H1 (cell line): ENCODE results near the gene ZNF366. TPM values are rescaled to one million over a fixed set of nuclear protein-coding genes. Genes with fewer than 3 reads are reported as not detected.

Experiments used
- CTCF ChIA-PET: fragments of 300-600 bp; sonication (Branson Sonifier 250); formaldehyde crosslinking; loops from one replicate; lab custom pipeline; 2021; ENCODE audit not compliant: partially characterized antibody; lab: Charles Lee
- POLR2A ChIA-PET: fragments of 300-600 bp; sonication (Branson Sonifier 250); formaldehyde crosslinking; loops from one replicate; lab custom pipeline; 2021; ENCODE audit warnings: inconsistent platforms; ENCODE audit not compliant: partially characterized antibody; lab: Charles Lee
- DNase-seq, 2 experiments: peaks; one replicate each; pipeline versions ENCODE4 v3.0.0 to v3.0.0-alpha.2; 2010 to 2022; ENCODE audit warnings: low spot score in 2 of 2, low read depth in 1 of 2, mixed read lengths in 1 of 2
- FAIRE-seq: peaks from 2 replicates; lab custom pipeline; 2011; peaks lifted over from hg19 to GRCh38; lab: Jason Lieb, UNC
- H2AFZ ChIP-seq: 2 replicates; pipeline ENCODE4 v1.8.1; 2012; ENCODE audit warnings: low read length, inconsistent platforms
- H2AK5ac ChIP-seq: 2 replicates; pipeline ENCODE4 v1.6.1; 2013; ENCODE audit warnings: low read depth, low read length
- H2BK120ac ChIP-seq: replicated peaks from 2 replicates; pipeline ENCODE3; 2013; ENCODE audit warnings: low read depth, low read length, inconsistent platforms
- H2BK12ac ChIP-seq: 2 replicates; pipeline ENCODE4 v1.6.1; 2013; ENCODE audit warnings: low read depth, low read length
- H2BK15ac ChIP-seq: 2 replicates; pipeline ENCODE4 v1.6.1; 2013; ENCODE audit warnings: low read length
- H2BK20ac ChIP-seq: 2 replicates; pipeline ENCODE4 v1.6.1; 2013; ENCODE audit warnings: low read length
- H2BK5ac ChIP-seq: 2 replicates; pipeline ENCODE4 v1.6.1; 2013; ENCODE audit warnings: low read depth, low read length
- H3K14ac ChIP-seq: 2 replicates; pipeline ENCODE4 v1.6.1; 2013; ENCODE audit warnings: inconsistent platforms; ENCODE audit not compliant: insufficient read length
- H3K18ac ChIP-seq: 2 replicates; pipeline ENCODE4 v1.6.1; 2013; ENCODE audit warnings: low read length; ENCODE audit errors: extremely low read depth
- H3K23ac ChIP-seq: 2 replicates; pipeline ENCODE4 v1.6.1; 2013; ENCODE audit warnings: inconsistent platforms; ENCODE audit not compliant: insufficient read length
- H3K23me2 ChIP-seq: 2 replicates; pipeline ENCODE4 v1.6.1; 2013; ENCODE audit warnings: low read depth, low read length
- H3K27ac ChIP-seq: 2 replicates; pipeline ENCODE4 v1.6.1; 2011; ENCODE audit warnings: low read depth, low read length, inconsistent platforms
- H3K27me3 ChIP-seq, 4 experiments: replicated peaks in 1 of 4; 1 replicate in 1 of 4; 2 replicates in 3 of 4; pipeline versions ENCODE4 v1.6.1 to v1.8.1; 2011 to 2013; ENCODE audit warnings: low read length in 3 of 4, mild to moderate bottlenecking in 3 of 4, inconsistent platforms in 2 of 4, mixed read lengths in 2 of 4, moderate library complexity in 1 of 4; ENCODE audit not compliant: control insufficient read depth in 3 of 4, insufficient read depth in 3 of 4; ENCODE audit errors: extremely low read depth in 1 of 4
- H3K36me3 ChIP-seq, 4 experiments: 2 replicates each; pipeline versions ENCODE4 v1.6.1 to v1.8.1; 2011 to 2013; ENCODE audit warnings: mild to moderate bottlenecking in 4 of 4, low read length in 3 of 4, moderate library complexity in 2 of 4, control low read depth in 1 of 4, inconsistent platforms in 1 of 4; ENCODE audit not compliant: insufficient read depth in 4 of 4, control insufficient read depth in 2 of 4
- H3K4ac ChIP-seq: replicated peaks from 2 replicates; pipeline ENCODE3; 2013; ENCODE audit warnings: low read length, low read depth, mixed read lengths, inconsistent platforms; ENCODE audit not compliant: insufficient read length
- H3K4me1 ChIP-seq, 4 experiments: replicated peaks in 1 of 4; 1 replicate in 1 of 4; 2 replicates in 3 of 4; pipeline versions ENCODE4 v1.6.1 to v1.8.1; 2011 to 2013; ENCODE audit warnings: low read length in 3 of 4, inconsistent platforms in 2 of 4, mixed read lengths in 1 of 4; ENCODE audit not compliant: insufficient read depth in 4 of 4, control insufficient read depth in 3 of 4
- H3K4me2 ChIP-seq, 2 experiments: 2 replicates each; pipeline versions ENCODE4 v1.6.1 to v1.8.1; 2011 to 2013; ENCODE audit warnings: low read depth in 2 of 2, low read length in 2 of 2, control low read depth in 1 of 2, inconsistent platforms in 1 of 2, mild to moderate bottlenecking in 1 of 2; ENCODE audit not compliant: insufficient read depth in 1 of 2
- H3K4me3 ChIP-seq, 4 experiments: fragments of 200-600, 300-600 bp in 1 of 4; sonication (generic), shearing (Covaris generic), sonication (Bioruptor Twin) in 1 of 4; 2 replicates each; pipeline versions ENCODE4 v1.5.1 to v1.8.1; 2011 to 2016; ENCODE audit warnings: low read length in 4 of 4, low read depth in 3 of 4, control low read depth in 2 of 4, inconsistent platforms in 2 of 4, mild to moderate bottlenecking in 2 of 4, mixed read lengths in 1 of 4, moderate library complexity in 1 of 4; ENCODE audit not compliant: insufficient read depth in 2 of 4; ENCODE audit errors: extremely low read depth in 1 of 4
- H3K56ac ChIP-seq: replicated peaks from 2 replicates; pipeline ENCODE3; 2013; ENCODE audit warnings: low read depth, mild to moderate bottlenecking, mixed read lengths, low read length, inconsistent platforms; ENCODE audit not compliant: insufficient read length
- H3K79me1 ChIP-seq: 2 replicates; pipeline ENCODE4 v1.6.1; 2013; ENCODE audit warnings: low read depth, low read length, control low read depth
- H3K79me2 ChIP-seq, 2 experiments: 2 replicates each; pipeline versions ENCODE4 v1.6.1 to v1.8.1; 2012 to 2013; ENCODE audit warnings: low read length in 2 of 2, mild to moderate bottlenecking in 2 of 2, inconsistent platforms in 1 of 2; ENCODE audit not compliant: insufficient read depth in 2 of 2, control insufficient read depth in 1 of 2
- H3K9ac ChIP-seq, 4 experiments: replicated peaks in 1 of 4; 1 replicate in 1 of 4; 2 replicates in 3 of 4; pipeline versions ENCODE4 v1.6.1 to v1.8.1; 2011 to 2013; ENCODE audit warnings: low read depth in 3 of 4, low read length in 3 of 4, control low read depth in 2 of 4, mild to moderate bottlenecking in 2 of 4, moderate library complexity in 2 of 4, inconsistent platforms in 1 of 4; ENCODE audit errors: extremely low read depth in 1 of 4
- H3K9me3 ChIP-seq, 2 experiments: 2 replicates each; pipeline versions ENCODE4 v1.6.1 to v1.8.1; 2012 to 2013; ENCODE audit warnings: mild to moderate bottlenecking in 2 of 2, moderate library complexity in 2 of 2, control low read depth in 1 of 2, inconsistent platforms in 1 of 2, low read depth in 1 of 2, low read length in 1 of 2, mixed read lengths in 1 of 2; ENCODE audit not compliant: insufficient read depth in 2 of 2
- H4K20me1 ChIP-seq, 2 experiments: replicated peaks in 1 of 2; 2 replicates each; pipeline versions ENCODE3 to v1.8.1; 2011 to 2013; ENCODE audit warnings: inconsistent platforms in 2 of 2, low read length in 2 of 2, mild to moderate bottlenecking in 1 of 2; ENCODE audit not compliant: insufficient read depth in 2 of 2, control insufficient read depth in 1 of 2
- H4K5ac ChIP-seq: 2 replicates; pipeline ENCODE4 v1.6.1; 2013; ENCODE audit warnings: low read length, low read depth, mixed read lengths, inconsistent platforms; ENCODE audit not compliant: insufficient read length
- H4K8ac ChIP-seq: 2 replicates; pipeline ENCODE4 v1.8.0; 2013; ENCODE audit warnings: mild to moderate bottlenecking, moderate library complexity, low read length, inconsistent platforms; ENCODE audit not compliant: insufficient read depth; ENCODE audit errors: extremely low read depth
- H4K91ac ChIP-seq: replicated peaks from 2 replicates; pipeline ENCODE3; 2013; ENCODE audit warnings: low read length, mixed read lengths, inconsistent platforms; ENCODE audit not compliant: insufficient read length
- HDAC6 ChIP-seq: IDR thresholded peaks from one replicate; pipeline ENCODE4 v1.7.1; 2012; ENCODE audit warnings: low read depth, mild to moderate bottlenecking, inconsistent platforms, low read length, moderate library complexity
- RAD21 ChIP-seq, 2 experiments: IDR thresholded peaks in 1 of 2; conservative IDR thresholded peaks in 1 of 2; 2 replicates each; pipeline ENCODE4 v1.6.1; 2011; ENCODE audit warnings: low read depth in 2 of 2, low read length in 2 of 2, improper control_type of control experiment in 1 of 2, inconsistent platforms in 1 of 2, mild to moderate bottlenecking in 1 of 2, moderate library complexity in 1 of 2
- WGBS, 2 experiments: shearing (Covaris generic) in 1 of 2; methylation state at CpG; one replicate each; pipeline versions ENCODE4 v1.1.6 to v1.1.7; 2013 to 2015; ENCODE audit warnings: low lambda C conversion rate in 2 of 2, mixed read lengths in 2 of 2, inconsistent platforms in 1 of 2, low coverage in 1 of 2, missing lambda C conversion rate in 1 of 2; ENCODE audit not compliant: insufficient replicate concordance in 2 of 2, insufficient coverage in 1 of 2, insufficient read length in 1 of 2; ENCODE audit errors: extremely low coverage in 1 of 2, missing lambda C conversion rate in 1 of 2; 5-methylcytosine and 5-hydroxymethylcytosine counted together
- polyA plus RNA-seq, 7 experiments: library from polyadenylated mRNA; depleted of rRNA in 3 of 7; stranded (reverse) in 5 of 7; unstranded in 2 of 7; fragments of >200 nt in 5 of 7; fragments of 200-250 nt in 2 of 7; gene quantifications; 1 replicate in 5 of 7; 2 replicates in 1 of 7; 4 replicates in 1 of 7; pipeline versions ENCODE4 v1.2.1 to v1.2.3, GENCODE V29; 2011 to 2013; ENCODE audit warnings: missing spikeins in 2 of 7, mixed read lengths in 2 of 7
- total RNA-seq: library from RNA; stranded (reverse); fragmentation: NEBNext Ultra II Directional; extraction: Animal tissue kit (Norgen Biotek cat#: 25700); gene quantifications from 2 replicates; pipeline ENCODE4 v1.2.1, GENCODE V29; 2021
- TF ChIP-seq, protein P1 (sequence below): IDR thresholded peaks from 2 replicates; pipeline ENCODE4 v1.6.1; 2012; ENCODE audit warnings: low read length, inconsistent platforms
- TF ChIP-seq, protein P2 (sequence below), 3 experiments: IDR thresholded peaks; 1 replicate in 2 of 3; 2 replicates in 1 of 3; pipeline versions ENCODE4 v1.5.1 to v1.6.1; 2011; ENCODE audit warnings: low read length in 3 of 3, mild to moderate bottlenecking in 3 of 3, inconsistent platforms in 2 of 3, low read depth in 1 of 3, moderate library complexity in 1 of 3; ENCODE audit not compliant: insufficient read depth in 1 of 3; ENCODE audit errors: control extremely low read depth in 1 of 3

Gene ZNF366
- total and polyA plus RNA-seq, 2 of the 8 experiments (the other 6 are each of a cell fraction or from before 2014, with no cell fraction given) = not detected

GRCh38 chr5:72412283-72413055, 94.7 kb downstream of the ZNF366 start:
- no peak overlapping the region for H4K5ac ChIP-seq
- FAIRE-seq (no peak), DNase-seq (no peak)
- H4K91ac ChIP-seq = no peak overlapping the region
- H3K23ac ChIP-seq = no peak overlapping the region
- H3K23me2 ChIP-seq = peaks cover 3% of the 10 kb centered on the region; the same call in 1 of the 2 replicates
- ChIA-PET CTCF (interaction anchor here (0.9 to 3.4 kb wide), 8 partner anchors 9 to 115 kb away, joined by 3 to 18 read pairs (median 4); no protein-coding TSS in a partner anchor), POLR2A (interaction anchor here (0.6 kb wide), 1 partner anchor 182 kb away, joined by 3 read pairs; no protein-coding TSS in a partner anchor)
- no peaks in the 10 kb centered on the region for H3K4me1 ChIP-seq
- peak; percentile 48 to 57 for TF ChIP-seq RAD21 (IDR thresholded peaks at IDR 0.05 in 1 of 2, conservative IDR thresholded peaks at IDR 0.05 in 1 of 2; ENCODE audit: low read depth in 2 of 2, low read length in 2 of 2)
- TF ChIP-seq, protein P1, sequence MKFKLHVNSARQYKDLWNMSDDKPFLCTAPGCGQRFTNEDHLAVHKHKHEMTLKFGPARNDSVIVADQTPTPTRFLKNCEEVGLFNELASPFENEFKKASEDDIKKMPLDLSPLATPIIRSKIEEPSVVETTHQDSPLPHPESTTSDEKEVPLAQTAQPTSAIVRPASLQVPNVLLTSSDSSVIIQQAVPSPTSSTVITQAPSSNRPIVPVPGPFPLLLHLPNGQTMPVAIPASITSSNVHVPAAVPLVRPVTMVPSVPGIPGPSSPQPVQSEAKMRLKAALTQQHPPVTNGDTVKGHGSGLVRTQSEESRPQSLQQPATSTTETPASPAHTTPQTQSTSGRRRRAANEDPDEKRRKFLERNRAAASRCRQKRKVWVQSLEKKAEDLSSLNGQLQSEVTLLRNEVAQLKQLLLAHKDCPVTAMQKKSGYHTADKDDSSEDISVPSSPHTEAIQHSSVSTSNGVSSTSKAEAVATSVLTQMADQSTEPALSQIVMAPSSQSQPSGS = no peak
- TF ChIP-seq, protein P2, sequence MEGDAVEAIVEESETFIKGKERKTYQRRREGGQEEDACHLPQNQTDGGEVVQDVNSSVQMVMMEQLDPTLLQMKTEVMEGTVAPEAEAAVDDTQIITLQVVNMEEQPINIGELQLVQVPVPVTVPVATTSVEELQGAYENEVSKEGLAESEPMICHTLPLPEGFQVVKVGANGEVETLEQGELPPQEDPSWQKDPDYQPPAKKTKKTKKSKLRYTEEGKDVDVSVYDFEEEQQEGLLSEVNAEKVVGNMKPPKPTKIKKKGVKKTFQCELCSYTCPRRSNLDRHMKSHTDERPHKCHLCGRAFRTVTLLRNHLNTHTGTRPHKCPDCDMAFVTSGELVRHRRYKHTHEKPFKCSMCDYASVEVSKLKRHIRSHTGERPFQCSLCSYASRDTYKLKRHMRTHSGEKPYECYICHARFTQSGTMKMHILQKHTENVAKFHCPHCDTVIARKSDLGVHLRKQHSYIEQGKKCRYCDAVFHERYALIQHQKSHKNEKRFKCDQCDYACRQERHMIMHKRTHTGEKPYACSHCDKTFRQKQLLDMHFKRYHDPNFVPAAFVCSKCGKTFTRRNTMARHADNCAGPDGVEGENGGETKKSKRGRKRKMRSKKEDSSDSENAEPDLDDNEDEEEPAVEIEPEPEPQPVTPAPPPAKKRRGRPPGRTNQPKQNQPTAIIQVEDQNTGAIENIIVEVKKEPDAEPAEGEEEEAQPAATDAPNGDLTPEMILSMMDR (IDR thresholded peaks at IDR 0.05; ENCODE audit: control extremely low read depth in 1 of 3, insufficient read depth in 1 of 3, low read depth in 1 of 3, low read length in 3 of 3) = peak in 2 of 3 experiments; percentile 20 to 38; a peak in 2 of 4 replicates
- TF ChIP-seq HDAC6 = no peak
- no peak overlapping the region for H2BK5ac ChIP-seq
- H2BK120ac ChIP-seq = no peak overlapping the region
- 73% methylated on average over 4 of the region's 4 CpGs; no CpG with 5 or more reads in 1 of the 2 experiments for WGBS, 2 experiments
- H3K4ac ChIP-seq = no peak overlapping the region
- no peak overlapping the region for H4K8ac ChIP-seq
- no peak overlapping the region for H2BK12ac ChIP-seq
- H2BK20ac ChIP-seq = no peak overlapping the region
- H3K79me2 ChIP-seq = no peaks in the 10 kb centered on the region
- H2BK15ac ChIP-seq = no peak overlapping the region
- no peak overlapping the region for H3K18ac ChIP-seq
- H4K20me1 ChIP-seq = no peaks in the 10 kb centered on the region
- no peak overlapping the region for H3K9ac ChIP-seq
- no peak overlapping the region for H3K4me2 ChIP-seq
- no peaks in the 10 kb centered on the region for H3K36me3 ChIP-seq
- H2AFZ ChIP-seq = no peak overlapping the region
- H3K56ac ChIP-seq = no peak overlapping the region
- no peaks in the 10 kb centered on the region for H3K27me3 ChIP-seq
- no peaks in the 10 kb centered on the region for H3K9me3 ChIP-seq
- no peak overlapping the region for H3K14ac ChIP-seq
- no peaks in the 10 kb centered on the region for H3K79me1 ChIP-seq
- H3K4me3 ChIP-seq = no peak overlapping the region
- no peak overlapping the region for H3K27ac ChIP-seq
- no peak overlapping the region for H2AK5ac ChIP-seq
